MM.1S (cell line): ENCODE measurements around the gene RAB20.

Experiments used
- EZH2 ChIP-seq: fragments of 300-600 bp; sonication (generic); optimal IDR thresholded peaks from 2 replicates; pipeline ENCODE3; 2017; ENCODE audit warnings: low read depth, mild to moderate bottlenecking, antibody characterized with exemption, low read length, mixed read lengths
- EZH2phosphoT487 ChIP-seq: fragments of 300-600 bp; sonication (generic); IDR thresholded peaks from 2 replicates; pipeline ENCODE4 v1.6.1; 2018; ENCODE audit warnings: antibody characterized with exemption, low read length
- TF ChIP-seq, protein P1 (sequence below): fragments of 300-600 bp; sonication (generic); IDR thresholded peaks from 2 replicates; pipeline ENCODE4 v1.5.1; 2016; ENCODE audit warnings: antibody characterized with exemption, low read length, mixed read lengths

DNA sequence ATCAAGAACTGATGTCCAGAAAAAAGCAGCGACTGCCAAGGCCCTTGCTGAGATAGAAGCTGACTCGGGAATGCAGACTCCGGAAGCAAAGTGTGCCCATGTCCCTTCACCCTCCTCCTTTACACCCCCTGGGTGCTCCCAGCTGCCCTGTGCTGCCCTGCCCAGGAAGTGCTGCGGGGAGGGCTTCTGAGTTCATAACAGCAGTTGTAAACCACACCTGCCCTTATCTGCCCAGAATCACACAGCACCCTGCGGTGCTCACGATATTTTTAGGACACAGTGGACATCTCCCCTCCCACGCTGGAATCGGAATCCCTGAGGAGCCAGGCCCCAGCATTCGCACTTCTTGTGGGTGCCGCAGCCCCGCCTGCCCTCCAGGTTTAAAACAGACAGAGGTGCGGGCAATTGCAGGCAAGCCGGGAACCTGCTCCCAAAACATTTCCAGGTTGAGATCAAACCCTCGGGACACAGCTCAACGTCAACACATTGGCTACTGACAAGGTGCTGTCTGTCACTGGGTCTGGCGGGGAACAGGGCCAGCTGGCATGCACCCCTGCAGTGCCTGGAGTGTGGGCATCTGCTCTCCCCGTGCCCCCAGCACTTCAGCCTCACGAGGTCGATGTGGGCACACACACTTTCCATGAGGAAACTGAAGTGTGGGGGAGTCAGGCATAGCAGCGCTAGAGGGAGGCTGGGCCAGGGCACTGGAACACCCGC is 36.8 kb downstream of the RAB20 start:
- TF ChIP-seq, protein P1, sequence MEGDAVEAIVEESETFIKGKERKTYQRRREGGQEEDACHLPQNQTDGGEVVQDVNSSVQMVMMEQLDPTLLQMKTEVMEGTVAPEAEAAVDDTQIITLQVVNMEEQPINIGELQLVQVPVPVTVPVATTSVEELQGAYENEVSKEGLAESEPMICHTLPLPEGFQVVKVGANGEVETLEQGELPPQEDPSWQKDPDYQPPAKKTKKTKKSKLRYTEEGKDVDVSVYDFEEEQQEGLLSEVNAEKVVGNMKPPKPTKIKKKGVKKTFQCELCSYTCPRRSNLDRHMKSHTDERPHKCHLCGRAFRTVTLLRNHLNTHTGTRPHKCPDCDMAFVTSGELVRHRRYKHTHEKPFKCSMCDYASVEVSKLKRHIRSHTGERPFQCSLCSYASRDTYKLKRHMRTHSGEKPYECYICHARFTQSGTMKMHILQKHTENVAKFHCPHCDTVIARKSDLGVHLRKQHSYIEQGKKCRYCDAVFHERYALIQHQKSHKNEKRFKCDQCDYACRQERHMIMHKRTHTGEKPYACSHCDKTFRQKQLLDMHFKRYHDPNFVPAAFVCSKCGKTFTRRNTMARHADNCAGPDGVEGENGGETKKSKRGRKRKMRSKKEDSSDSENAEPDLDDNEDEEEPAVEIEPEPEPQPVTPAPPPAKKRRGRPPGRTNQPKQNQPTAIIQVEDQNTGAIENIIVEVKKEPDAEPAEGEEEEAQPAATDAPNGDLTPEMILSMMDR, result no peak
- no peak for TF ChIP-seq EZH2
- TF ChIP-seq EZH2phosphoT487, result no peak
